Calu3 (cell line): Measurements from ENCODE around the gene KIF1B. TPM values are rescaled to one million over a fixed set of nuclear protein-coding genes. Genes with fewer than 3 reads are reported as not detected.
"Not testable (repeated sequence)": the region's sequence is repeated elsewhere in the genome, so short reads cannot be mapped to it uniquely, and the experiment has no call there.

Experiments
- BruUV-seq: library from RNA; stranded (reverse); fragments of 400-500 nt; replicated peaks from 2 replicates; lab custom pipeline; 2021; lab: Mats Ljungman, UMichigan
- CTCF ChIA-PET: fragments of 300-600 bp; sonication (Branson Sonifier 250); formaldehyde crosslinking; loops from one replicate; lab custom pipeline; 2022; ENCODE audit warnings: antibody characterized with exemption; lab: Charles Lee
- DNase-seq: peaks from one replicate; pipeline ENCODE4 v3.0.0; 2022
- H3K27ac Mint-ChIP-seq: one replicate; pipeline ENCODE4 v1.8.0; 2022; ENCODE audit warnings: mixed read lengths; ENCODE audit not compliant: unreplicated experiment
- H3K27me3 Mint-ChIP-seq: one replicate; pipeline ENCODE4 v1.8.0; 2022; ENCODE audit warnings: mixed read lengths; ENCODE audit not compliant: unreplicated experiment
- H3K36me3 Mint-ChIP-seq: one replicate; pipeline ENCODE4 v1.8.0; 2022; ENCODE audit warnings: mild to moderate bottlenecking, moderate library complexity, mixed read lengths; ENCODE audit not compliant: insufficient read depth, unreplicated experiment
- H3K4me1 Mint-ChIP-seq: one replicate; pipeline ENCODE4 v1.8.0; 2022; ENCODE audit warnings: mild to moderate bottlenecking, low read depth, mixed read lengths; ENCODE audit not compliant: unreplicated experiment
- H3K4me3 Mint-ChIP-seq: one replicate; pipeline ENCODE4 v1.8.0; 2022; ENCODE audit warnings: mild to moderate bottlenecking, low read depth, moderate library complexity, mixed read lengths; ENCODE audit not compliant: unreplicated experiment
- H3K9me3 Mint-ChIP-seq: one replicate; pipeline ENCODE4 v1.8.0; 2022; ENCODE audit warnings: low read depth, mixed read lengths; ENCODE audit not compliant: unreplicated experiment
- intact Hi-C: fragments of 100-400 bp; cut with micrococcal nuclease; formaldehyde crosslinking; loops from one replicate; pipeline ENCODE4 v1.10.0; 2022; ENCODE audit not compliant: unreplicated experiment
- total RNA-seq: library from RNA; stranded (reverse); gene quantifications from 2 replicates; pipeline ENCODE4 v1.2.3, GENCODE V29; 2022
- TF ChIP-seq, protein P1 (sequence below): fragments of 200-600 bp; IDR thresholded peaks from one replicate; pipeline ENCODE4 v1.8.0; 2022; ENCODE audit warnings: antibody characterized with exemption; ENCODE audit not compliant: unreplicated experiment

Gene KIF1B
- total RNA-seq, 1 experiment from 2014 or later, result 17.1 TPM

GRCh38 chr1:10374442-10374860 lies 164.1 kb downstream of the KIF1B start:
- Mint-ChIP-seq H3K36me3 (peaks cover 19% of the 10 kb centered on the region), H3K9me3 (no peaks in the 10 kb centered on the region), H3K4me1 (no peaks in the 10 kb centered on the region), H3K27ac (no peak overlapping the region), H3K27me3 (no peaks in the 10 kb centered on the region), H3K4me3 (no peak overlapping the region)
- intact Hi-C loops, result loop anchor here (10.0 kb wide), 1 partner anchor 120 kb away; no protein-coding TSS in a partner anchor
- CTCF ChIA-PET, result no interaction called here
- DNase-seq, result no peak
- no TSS peak for BruUV-seq
- TF ChIP-seq, protein P1, sequence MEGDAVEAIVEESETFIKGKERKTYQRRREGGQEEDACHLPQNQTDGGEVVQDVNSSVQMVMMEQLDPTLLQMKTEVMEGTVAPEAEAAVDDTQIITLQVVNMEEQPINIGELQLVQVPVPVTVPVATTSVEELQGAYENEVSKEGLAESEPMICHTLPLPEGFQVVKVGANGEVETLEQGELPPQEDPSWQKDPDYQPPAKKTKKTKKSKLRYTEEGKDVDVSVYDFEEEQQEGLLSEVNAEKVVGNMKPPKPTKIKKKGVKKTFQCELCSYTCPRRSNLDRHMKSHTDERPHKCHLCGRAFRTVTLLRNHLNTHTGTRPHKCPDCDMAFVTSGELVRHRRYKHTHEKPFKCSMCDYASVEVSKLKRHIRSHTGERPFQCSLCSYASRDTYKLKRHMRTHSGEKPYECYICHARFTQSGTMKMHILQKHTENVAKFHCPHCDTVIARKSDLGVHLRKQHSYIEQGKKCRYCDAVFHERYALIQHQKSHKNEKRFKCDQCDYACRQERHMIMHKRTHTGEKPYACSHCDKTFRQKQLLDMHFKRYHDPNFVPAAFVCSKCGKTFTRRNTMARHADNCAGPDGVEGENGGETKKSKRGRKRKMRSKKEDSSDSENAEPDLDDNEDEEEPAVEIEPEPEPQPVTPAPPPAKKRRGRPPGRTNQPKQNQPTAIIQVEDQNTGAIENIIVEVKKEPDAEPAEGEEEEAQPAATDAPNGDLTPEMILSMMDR, result no peak

DNA sequence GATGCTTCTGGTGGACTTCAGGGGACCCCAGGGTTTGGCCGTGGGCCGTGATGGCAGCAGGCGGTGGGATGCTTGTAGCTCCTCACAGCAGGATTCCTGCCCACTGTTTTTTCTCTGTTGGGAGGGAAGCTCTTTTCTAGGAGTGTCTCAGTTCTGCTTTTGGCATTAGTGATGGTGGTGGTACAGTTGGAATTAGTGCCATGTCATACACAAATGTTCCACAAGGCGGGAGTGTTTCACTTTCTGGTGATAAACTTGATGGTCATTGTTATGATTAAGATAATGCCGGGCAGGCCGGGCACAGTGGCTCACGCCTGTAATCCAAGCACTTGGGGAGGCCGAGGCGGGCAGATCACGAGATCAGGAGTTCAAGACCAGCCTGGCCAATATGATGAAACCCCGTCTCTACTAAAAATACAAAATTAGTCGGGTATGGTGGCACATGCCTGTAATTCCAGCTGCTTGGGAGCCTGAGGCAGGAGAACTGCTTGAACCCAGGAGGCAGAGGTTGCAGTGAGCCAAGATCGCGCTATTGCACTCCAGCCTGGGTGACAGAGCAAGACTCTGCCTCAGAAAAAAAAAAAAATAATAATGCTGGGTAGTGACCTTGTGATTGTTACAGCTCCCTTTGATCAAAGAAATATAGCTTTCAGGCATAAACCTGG lies 167.1 kb downstream of the KIF1B start:
- H3K36me3 Mint-ChIP-seq, result peaks cover 12% of the 10 kb centered on the region
- CTCF ChIA-PET, H3K4me3 Mint-ChIP-seq, H3K9me3 Mint-ChIP-seq, H3K27ac Mint-ChIP-seq, H3K27me3 Mint-ChIP-seq, H3K4me1 Mint-ChIP-seq: not testable (repeated sequence)
- intact Hi-C loops, result loop anchor here (1.0 to 10.0 kb wide), 2 partner anchors 51 to 117 kb away; no protein-coding TSS in a partner anchor
- peak; percentile 70 for DNase-seq
- TSS peak; percentile 84 for BruUV-seq
- TF ChIP-seq, protein P1, result peak; percentile 62

GRCh38 chr1:10378081-10378841 lies 167.9 kb downstream of the KIF1B start:
- Mint-ChIP-seq H3K4me3 (no peak overlapping the region), H3K36me3 (peaks cover 12% of the 10 kb centered on the region), H3K27ac (no peak overlapping the region), H3K4me1 (no peaks in the 10 kb centered on the region), H3K9me3 (no peaks in the 10 kb centered on the region), H3K27me3 (no peaks in the 10 kb centered on the region)
- DNase-seq, result no peak
- no TSS peak for BruUV-seq
- TF ChIP-seq, protein P1, result no peak
- intact Hi-C loops, result loop anchor here (10.0 kb wide), 1 partner anchor 117 kb away; no protein-coding TSS in a partner anchor
- CTCF ChIA-PET, result no interaction called here

- Mint-ChIP-seq H3K27me3 (no peaks in the 10 kb centered on the region), H3K36me3 (peaks cover 12% of the 10 kb centered on the region)
- CTCF ChIA-PET, result no interaction called here
Observed at GRCh38 chr1:10379101-10379620, 168.8 kb downstream of the KIF1B start.

More at GRCh38 chr1:10379101-10379620, 168.8 kb downstream of the KIF1B start:
- intact Hi-C loops, result loop anchor here (10.0 kb wide), 1 partner anchor 116 kb away; no protein-coding TSS in a partner anchor
- Mint-ChIP-seq H3K27ac (no peak overlapping the region), H3K4me1 (no peaks in the 10 kb centered on the region), H3K4me3 (no peak overlapping the region), H3K9me3 (no peaks in the 10 kb centered on the region)
- BruUV-seq, result no TSS peak
- DNase-seq, result no peak
- TF ChIP-seq, protein P1, result no peak
